ENCODE results near the gene DMRT1. TPM values are rescaled to one million over a fixed set of nuclear protein-coding genes. Genes with fewer than 3 reads are reported as not detected.

DMRT1 gene
- total RNA-seq, 1 donor from 2014 or later: not detected

DNA sequence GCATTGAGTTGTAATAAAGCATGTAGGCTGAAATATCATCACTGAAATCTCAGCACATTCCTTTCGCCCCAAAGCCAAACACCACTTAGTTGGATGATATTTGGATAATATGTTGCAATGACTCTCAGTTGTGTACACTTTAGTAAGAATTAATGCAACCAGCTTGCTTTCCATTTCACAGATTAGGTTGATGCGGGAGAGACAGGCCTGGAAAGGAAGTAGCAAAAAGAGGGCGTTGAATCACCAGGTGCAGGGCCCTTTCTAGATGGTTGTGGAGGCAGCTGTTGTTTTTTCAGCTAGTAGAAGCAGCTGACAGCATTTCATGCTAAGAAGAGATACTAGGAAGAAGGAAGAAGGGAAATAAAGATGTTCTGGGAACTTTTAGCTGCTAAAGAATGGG lies 165.8 kb downstream of the DMRT1 start:
- no peak overlapping the region for H3K4me3 ChIP-seq (ENCODE audit: low read depth, low read length)
- DNase-seq (ENCODE audit: low read depth): no peak
- TF ChIP-seq, protein P1, sequence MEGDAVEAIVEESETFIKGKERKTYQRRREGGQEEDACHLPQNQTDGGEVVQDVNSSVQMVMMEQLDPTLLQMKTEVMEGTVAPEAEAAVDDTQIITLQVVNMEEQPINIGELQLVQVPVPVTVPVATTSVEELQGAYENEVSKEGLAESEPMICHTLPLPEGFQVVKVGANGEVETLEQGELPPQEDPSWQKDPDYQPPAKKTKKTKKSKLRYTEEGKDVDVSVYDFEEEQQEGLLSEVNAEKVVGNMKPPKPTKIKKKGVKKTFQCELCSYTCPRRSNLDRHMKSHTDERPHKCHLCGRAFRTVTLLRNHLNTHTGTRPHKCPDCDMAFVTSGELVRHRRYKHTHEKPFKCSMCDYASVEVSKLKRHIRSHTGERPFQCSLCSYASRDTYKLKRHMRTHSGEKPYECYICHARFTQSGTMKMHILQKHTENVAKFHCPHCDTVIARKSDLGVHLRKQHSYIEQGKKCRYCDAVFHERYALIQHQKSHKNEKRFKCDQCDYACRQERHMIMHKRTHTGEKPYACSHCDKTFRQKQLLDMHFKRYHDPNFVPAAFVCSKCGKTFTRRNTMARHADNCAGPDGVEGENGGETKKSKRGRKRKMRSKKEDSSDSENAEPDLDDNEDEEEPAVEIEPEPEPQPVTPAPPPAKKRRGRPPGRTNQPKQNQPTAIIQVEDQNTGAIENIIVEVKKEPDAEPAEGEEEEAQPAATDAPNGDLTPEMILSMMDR (conservative IDR thresholded peaks at IDR 0.05; ENCODE audit: low read depth, low read length): no peak

DNA sequence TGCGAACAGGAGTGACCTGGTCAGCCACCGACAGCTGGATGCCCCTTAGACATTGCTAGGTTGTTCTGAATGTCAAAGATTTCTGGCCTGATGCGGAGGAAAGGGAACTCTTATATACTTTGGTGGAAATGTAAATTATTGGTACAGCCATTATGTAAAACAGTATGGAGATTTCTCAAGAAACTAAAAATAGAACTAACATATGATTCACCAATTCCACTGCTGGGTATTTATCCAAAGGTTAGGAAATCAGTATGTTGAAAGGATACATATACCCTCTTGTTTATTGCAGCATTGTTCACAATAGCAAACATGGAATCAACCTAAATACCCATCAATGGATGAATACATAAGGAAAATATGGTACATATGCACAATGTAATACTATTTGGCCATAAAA lies 166.7 kb downstream of the DMRT1 start:
- TF ChIP-seq, protein P1 (conservative IDR thresholded peaks at IDR 0.05; ENCODE audit: low read depth, low read length): no peak
- no peak overlapping the region for H3K4me3 ChIP-seq (ENCODE audit: low read depth, low read length)
- no peak for DNase-seq (ENCODE audit: low read depth)

DNA sequence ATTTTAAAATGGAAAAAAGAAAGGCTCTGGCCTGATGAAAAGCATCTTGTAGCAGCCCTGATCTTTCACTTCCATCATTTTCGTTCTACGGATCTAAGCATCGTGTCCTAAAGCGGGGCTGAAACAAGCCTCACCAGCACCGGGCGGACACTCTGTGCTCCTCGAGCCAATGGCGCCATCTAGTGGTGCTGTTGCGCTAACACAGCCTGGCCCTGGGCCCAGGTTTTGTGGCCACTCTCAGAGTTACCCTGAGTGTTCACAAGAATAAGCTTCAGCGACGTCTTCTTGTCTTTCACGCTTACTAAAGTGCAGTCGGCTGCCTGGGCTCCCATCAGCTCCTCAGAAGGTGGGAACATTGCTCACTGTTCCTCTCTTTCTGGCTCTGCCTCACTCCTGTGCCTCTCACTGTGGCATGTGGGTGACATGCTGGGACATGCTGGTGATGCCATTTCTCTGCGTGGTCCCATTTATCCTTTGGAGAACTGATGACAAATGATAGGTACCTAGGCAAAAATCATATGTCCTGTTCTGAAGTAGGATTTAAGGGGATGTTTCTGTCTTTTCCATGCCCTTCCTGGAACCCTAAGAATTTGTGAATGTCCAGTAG lies 167.7 kb downstream of the DMRT1 start:
- TF ChIP-seq, protein P1 (conservative IDR thresholded peaks at IDR 0.05; ENCODE audit: low read depth, low read length): peak; percentile 96
- DNase-seq (ENCODE audit: low read depth): no peak
- H3K4me3 ChIP-seq (ENCODE audit: low read depth, low read length): no peak overlapping the region

GRCh38 chr9:1013021-1013420 lies 171.5 kb downstream of the DMRT1 start:
- no peak for DNase-seq (ENCODE audit: low read depth)
- no peak overlapping the region for H3K4me3 ChIP-seq (ENCODE audit: low read depth, low read length)
- TF ChIP-seq, protein P1 (conservative IDR thresholded peaks at IDR 0.05; ENCODE audit: low read depth, low read length): no peak

GRCh38 chr9:1014225-1014624 lies 172.7 kb downstream of the DMRT1 start:
- DNase-seq (ENCODE audit: low read depth): no peak
- H3K4me3 ChIP-seq (ENCODE audit: low read depth, low read length): no peak overlapping the region
- TF ChIP-seq, protein P1 (conservative IDR thresholded peaks at IDR 0.05; ENCODE audit: low read depth, low read length): no peak

- no peak overlapping the region for H3K4me3 ChIP-seq (ENCODE audit: low read depth, low read length)
- TF ChIP-seq, protein P1 (conservative IDR thresholded peaks at IDR 0.05; ENCODE audit: low read depth, low read length): no peak
- no peak for DNase-seq (ENCODE audit: low read depth)
Measured at GRCh38 chr9:1014640-1015039, 173.1 kb downstream of the DMRT1 start.

DNA sequence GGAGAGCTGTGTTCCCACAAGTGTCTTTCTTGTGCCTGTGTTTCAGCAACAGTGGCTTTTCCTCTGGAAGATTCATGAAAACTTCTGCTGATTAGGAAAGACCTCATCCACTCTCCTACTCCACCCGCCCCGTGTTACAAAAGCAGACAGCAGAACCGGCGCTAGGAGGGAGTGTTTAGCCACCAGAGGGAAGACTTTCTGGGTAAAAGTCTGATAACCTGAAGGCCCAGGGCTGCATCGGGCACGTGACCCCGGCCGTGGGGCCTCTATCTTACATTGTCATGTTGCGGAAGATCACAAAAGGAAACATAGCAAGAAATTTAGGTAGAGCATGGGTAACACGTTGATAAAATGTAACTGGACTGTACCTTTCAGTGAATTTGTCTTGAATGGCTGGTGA lies 176.6 kb downstream of the DMRT1 start:
- DNase-seq (ENCODE audit: low read depth): no peak
- TF ChIP-seq, protein P1 (conservative IDR thresholded peaks at IDR 0.05; ENCODE audit: low read depth, low read length): peak; percentile 57

More for the DNA sequence above, 176.6 kb downstream of the DMRT1 start:
- no peak overlapping the region for H3K4me3 ChIP-seq (ENCODE audit: low read depth, low read length)
